Trophoblast cell (in vitro differentiated cells and primary cell): ENCODE measurements around the gene NKD1.

Experiments
- DNase-seq, 2 donors: peaks; one replicate each; pipeline ENCODE4 v3.0.0-alpha.2; 2016
- H2AFZ ChIP-seq: 2 replicates; pipeline ENCODE4 v1.6.1; 2013; ENCODE audit warnings: low read length, moderate library complexity, mild to moderate bottlenecking; ENCODE audit not compliant: insufficient read depth, poor library complexity
- H2AK5ac ChIP-seq: 2 replicates; pipeline ENCODE4 v1.6.1; 2013; ENCODE audit warnings: mild to moderate bottlenecking, low read length
- H2BK120ac ChIP-seq: 2 replicates; pipeline ENCODE4 v1.6.1; 2013; ENCODE audit warnings: low read length, mild to moderate bottlenecking, moderate library complexity; ENCODE audit not compliant: insufficient read depth, poor library complexity
- H2BK12ac ChIP-seq: 2 replicates; pipeline ENCODE4 v1.6.1; 2013; ENCODE audit warnings: mild to moderate bottlenecking, low read length, moderate library complexity
- H2BK5ac ChIP-seq: 2 replicates; pipeline ENCODE4 v1.6.1; 2013; ENCODE audit warnings: low read length, low read depth, moderate library complexity, mild to moderate bottlenecking; ENCODE audit not compliant: poor library complexity
- H3K14ac ChIP-seq: 2 replicates; pipeline ENCODE4 v1.6.1; 2013; ENCODE audit warnings: mild to moderate bottlenecking, low read length
- H3K18ac ChIP-seq: 2 replicates; pipeline ENCODE4 v1.6.1; 2013; ENCODE audit warnings: mild to moderate bottlenecking, low read length
- H3K23ac ChIP-seq: 2 replicates; pipeline ENCODE4 v1.6.1; 2013; ENCODE audit warnings: low read length
- H3K27ac ChIP-seq: 2 replicates; pipeline ENCODE4 v1.5.1; 2013; ENCODE audit warnings: low read depth, mild to moderate bottlenecking, inconsistent platforms, low read length, moderate library complexity
- H3K27me3 ChIP-seq: 2 replicates; pipeline ENCODE4 v1.6.1; 2013; ENCODE audit warnings: inconsistent platforms, mild to moderate bottlenecking, low read length, moderate library complexity; ENCODE audit not compliant: insufficient read depth
- H3K36me3 ChIP-seq, 2 experiments: 1 replicate in 1 of 2; 2 replicates in 1 of 2; pipeline ENCODE4 v1.6.1; 2013; ENCODE audit warnings: low read length in 2 of 2, mild to moderate bottlenecking in 2 of 2, moderate library complexity in 1 of 2; ENCODE audit not compliant: insufficient read depth in 2 of 2, control insufficient read depth in 1 of 2
- H3K4ac ChIP-seq: 2 replicates; pipeline ENCODE4 v1.6.1; 2013; ENCODE audit warnings: low read depth, mild to moderate bottlenecking, low read length, moderate library complexity
- H3K4me1 ChIP-seq, 2 experiments: 1 replicate in 1 of 2; 2 replicates in 1 of 2; pipeline ENCODE4 v1.6.1; 2013; ENCODE audit warnings: low read length in 2 of 2, mild to moderate bottlenecking in 2 of 2, moderate library complexity in 1 of 2; ENCODE audit not compliant: insufficient read depth in 2 of 2, control insufficient read depth in 1 of 2
- H3K4me2 ChIP-seq: 2 replicates; pipeline ENCODE4 v1.6.1; 2013; ENCODE audit warnings: inconsistent platforms, mild to moderate bottlenecking, low read length, moderate library complexity
- H3K4me3 ChIP-seq: 2 replicates; pipeline ENCODE4 v1.5.1; 2013; ENCODE audit warnings: mild to moderate bottlenecking, low read depth, low read length, inconsistent platforms
- H3K79me1 ChIP-seq: one replicate; pipeline ENCODE4 v1.6.1; 2013; ENCODE audit warnings: low read length
- H3K79me2 ChIP-seq: 2 replicates; pipeline ENCODE4 v1.6.1; 2013; ENCODE audit warnings: low read length, mild to moderate bottlenecking; ENCODE audit not compliant: control insufficient read depth, insufficient read depth, poor library complexity
- H3K9ac ChIP-seq: 2 replicates; pipeline ENCODE4 v1.6.1; 2013; ENCODE audit warnings: mild to moderate bottlenecking, low read length
- H3K9me3 ChIP-seq: 2 replicates; pipeline ENCODE4 v1.6.1; 2013; ENCODE audit warnings: low read depth, mild to moderate bottlenecking, control low read depth, inconsistent platforms, low read length; ENCODE audit not compliant: insufficient read depth
- H4K12ac ChIP-seq: 2 replicates; pipeline ENCODE4 v1.6.1; 2013; ENCODE audit warnings: low read depth, mild to moderate bottlenecking, low read length, moderate library complexity
- H4K8ac ChIP-seq: 2 replicates; pipeline ENCODE4 v1.6.1; 2013; ENCODE audit warnings: low read depth, mild to moderate bottlenecking, low read length, moderate library complexity
- H4K91ac ChIP-seq: one replicate; pipeline ENCODE4 v1.6.1; 2013; ENCODE audit warnings: low read depth, mild to moderate bottlenecking, low read length, moderate library complexity
- WGBS: extraction: QIAGEN DNeasy Blood & Tissue Kit; methylation state at CpG from one replicate; pipeline ENCODE4 v1.1.7; 2013; ENCODE audit warnings: missing lambda C conversion rate; ENCODE audit not compliant: insufficient read length, insufficient coverage; ENCODE audit errors: extremely low coverage; 5-methylcytosine and 5-hydroxymethylcytosine counted together

Gene NKD1

GRCh38 chr16:50542703-50543102, 5.5 kb upstream of the NKD1 start:
- Histone ChIP-seq H2AK5ac (no peak overlapping the region), H4K91ac (no peak overlapping the region), H3K14ac (no peak overlapping the region), H3K79me1 (no peaks in the 10 kb centered on the region), H3K4me1 (peaks cover 14 to 15% of the 10 kb centered on the region in 2 experiments), H4K12ac (no peak overlapping the region), H3K27ac (no peak overlapping the region), H3K4me2 (no peak overlapping the region), H3K4me3 (no peak overlapping the region), H4K8ac (no peak overlapping the region), H2AFZ (no peak overlapping the region), H3K27me3 (peaks cover 3% of the 10 kb centered on the region), H2BK5ac (no peak overlapping the region), H3K9ac (no peak overlapping the region), H3K4ac (no peak overlapping the region), H2BK12ac (no peak overlapping the region), H3K9me3 (no peaks in the 10 kb centered on the region), H3K36me3 (no peaks in the 10 kb centered on the region), H3K79me2 (no peaks in the 10 kb centered on the region), H3K23ac (no peak overlapping the region), H3K18ac (no peak overlapping the region), H2BK120ac (no peak overlapping the region)
- WGBS: no CpG with 5 or more reads among the region's 3 CpGs
- no peak for DNase-seq

- Histone ChIP-seq H3K4me1 (peaks cover 4 to 5% of the 10 kb centered on the region in 2 experiments), H2AK5ac (no peak overlapping the region), H3K27ac (no peak overlapping the region), H2AFZ (no peak overlapping the region), H3K9me3 (no peaks in the 10 kb centered on the region), H4K91ac (no peak overlapping the region), H3K79me2 (no peaks in the 10 kb centered on the region), H4K12ac (no peak overlapping the region), H3K18ac (no peak overlapping the region), H2BK5ac (no peak overlapping the region), H3K14ac (no peak overlapping the region), H3K23ac (no peak overlapping the region), H3K36me3 (no peaks in the 10 kb centered on the region), H3K4me2 (no peak overlapping the region), H3K79me1 (peaks cover 5% of the 10 kb centered on the region), H3K4ac (no peak overlapping the region), H4K8ac (no peak overlapping the region), H3K27me3 (peaks cover 11% of the 10 kb centered on the region), H3K4me3 (no peak overlapping the region), H3K9ac (no peak overlapping the region), H2BK120ac (no peak overlapping the region), H2BK12ac (no peak overlapping the region)
- WGBS: no CpG with 5 or more reads among the region's 2 CpGs
- no peak for DNase-seq
These were observed 2.1 kb upstream of the NKD1 start for GRCh38 chr16:50546125-50546524.

- H2AFZ ChIP-seq: peak overlapping the region; percentile 45
- no peak overlapping the region for H3K9ac ChIP-seq
- WGBS: no CpG with 5 or more reads among the region's 50 CpGs
- H3K79me2 ChIP-seq: no peaks in the 10 kb centered on the region
- H3K27ac ChIP-seq: no peak overlapping the region
- H3K18ac ChIP-seq: no peak overlapping the region
- no peaks in the 10 kb centered on the region for H3K9me3 ChIP-seq
- no peak overlapping the region for H3K23ac ChIP-seq
- H3K27me3 ChIP-seq: peaks cover 11% of the 10 kb centered on the region
- no peak overlapping the region for H2AK5ac ChIP-seq
- DNase-seq: peak; percentile 12 to 46
- no peak overlapping the region for H4K91ac ChIP-seq
- H2BK5ac ChIP-seq: no peak overlapping the region
- H2BK12ac ChIP-seq: peak overlapping the region; percentile 74
- H3K14ac ChIP-seq: no peak overlapping the region
- no peaks in the 10 kb centered on the region for H3K36me3 ChIP-seq
- peaks cover 5% of the 10 kb centered on the region for H3K79me1 ChIP-seq
- H4K8ac ChIP-seq: peak overlapping the region; percentile 9
- no peak overlapping the region for H3K4ac ChIP-seq
- H3K4me3 ChIP-seq: peak overlapping the region; percentile 56
- peak overlapping the region; percentile 65 for H3K4me2 ChIP-seq
- H4K12ac ChIP-seq: no peak overlapping the region
- H3K4me1 ChIP-seq: peaks cover 4 to 5% of the 10 kb centered on the region in 2 experiments
- no peak overlapping the region for H2BK120ac ChIP-seq
These were observed 664 bp upstream of the NKD1 start for GRCh38 chr16:50547340-50548124.

GRCh38 chr16:50548909-50549560, 839 bp downstream of the NKD1 start:
- no CpG with 5 or more reads among the region's 46 CpGs for WGBS
- DNase-seq: no peak
- H2AFZ ChIP-seq: peak overlapping the region; percentile 55

More at GRCh38 chr16:50548909-50549560, 839 bp downstream of the NKD1 start:
- Histone ChIP-seq H3K14ac (no peak overlapping the region), H3K27me3 (peaks cover 11% of the 10 kb centered on the region), H3K36me3 (no peaks in the 10 kb centered on the region), H4K91ac (peak overlapping the region; percentile 31), H3K79me1 (peaks cover 5% of the 10 kb centered on the region), H3K27ac (no peak overlapping the region), H3K79me2 (no peaks in the 10 kb centered on the region), H2BK12ac (no peak overlapping the region), H4K8ac (peak overlapping the region; percentile 24), H3K23ac (no peak overlapping the region), H4K12ac (no peak overlapping the region), H3K18ac (peak overlapping the region; percentile 71), H3K4me1 (peaks cover 4 to 5% of the 10 kb centered on the region in 2 experiments), H3K9me3 (no peaks in the 10 kb centered on the region), H2AK5ac (no peak overlapping the region), H3K9ac (peak overlapping the region; percentile 37), H2BK5ac (no peak overlapping the region), H3K4ac (no peak overlapping the region), H3K4me3 (peak overlapping the region; percentile 78), H3K4me2 (peak overlapping the region; percentile 98), H2BK120ac (no peak overlapping the region)
